Hepatocyte (in vitro differentiated cells): ENCODE data around the gene TMPRSS3. TPM values are rescaled to one million over a fixed set of nuclear protein-coding genes. Genes with fewer than 3 reads are reported as not detected.

Experiments used
- DNase-seq: peaks from one replicate; pipeline ENCODE4 v3.0.0-alpha.2; 2016; ENCODE audit warnings: low spot score
- H2AFZ ChIP-seq: fragments of 200-600 bp; sonication (generic); 2 replicates; pipeline ENCODE4 v1.6.0; 2016; ENCODE audit warnings: antibody characterized with exemption, mild to moderate bottlenecking
- H3K27ac ChIP-seq: fragments of 200-600 bp; sonication (generic); 2 replicates; pipeline ENCODE4 v1.5.1; 2016; ENCODE audit warnings: mild to moderate bottlenecking
- H3K27me3 ChIP-seq: fragments of 200-600 bp; sonication (generic); 2 replicates; pipeline ENCODE4 v1.6.1; 2016
- H3K36me3 ChIP-seq: fragments of 200-600 bp; sonication (generic); replicated peaks from 2 replicates; pipeline ENCODE4 v1.5.1; 2016; ENCODE audit warnings: low read depth; ENCODE audit not compliant: insufficient read depth
- H3K4me1 ChIP-seq: fragments of 200-600 bp; sonication (generic); 2 replicates; pipeline ENCODE4 v1.5.1; 2016; ENCODE audit warnings: mild to moderate bottlenecking, moderate library complexity; ENCODE audit not compliant: insufficient read depth
- H3K4me2 ChIP-seq: fragments of 200-600 bp; sonication (generic); 2 replicates; pipeline ENCODE4 v1.6.0; 2016
- H3K4me3 ChIP-seq: fragments of 200-600 bp; sonication (generic); 2 replicates; pipeline ENCODE4 v1.5.1; 2016; ENCODE audit warnings: mild to moderate bottlenecking
- H3K79me2 ChIP-seq: fragments of 200-600 bp; sonication (generic); 2 replicates; pipeline ENCODE4 v1.6.0; 2017; ENCODE audit warnings: mild to moderate bottlenecking
- H3K9me2 ChIP-seq: fragments of 200-600 bp; sonication (generic); replicated peaks from 2 replicates; pipeline ENCODE4 v1.6.0; 2017; ENCODE audit warnings: mild to moderate bottlenecking; ENCODE audit not compliant: insufficient read depth
- H3K9me3 ChIP-seq: fragments of 200-600 bp; sonication (generic); 2 replicates; pipeline ENCODE4 v1.5.1; 2016; ENCODE audit warnings: low read depth, mild to moderate bottlenecking
- H4K20me1 ChIP-seq: fragments of 200-600 bp; sonication (generic); 2 replicates; pipeline ENCODE4 v1.6.0; 2016; ENCODE audit warnings: mild to moderate bottlenecking; ENCODE audit not compliant: insufficient read depth, poor library complexity, severe bottlenecking
- EZH2 ChIP-seq: fragments of 200-600 bp; sonication (generic); IDR thresholded peaks from 2 replicates; pipeline ENCODE4 v1.6.1; 2016; ENCODE audit warnings: antibody characterized with exemption, mild to moderate bottlenecking, borderline replicate concordance
- EZH2phosphoT487 ChIP-seq: fragments of 200-600 bp; sonication (generic); IDR thresholded peaks from one replicate; pipeline ENCODE4 v1.6.1; 2018; ENCODE audit warnings: antibody characterized with exemption, mild to moderate bottlenecking, low read depth, moderate library complexity; ENCODE audit not compliant: unreplicated experiment, severe bottlenecking
- WGBS: methylation state at CpG from one replicate; pipeline ENCODE4 v1.1.6; 2016; ENCODE audit warnings: low lambda C conversion rate; ENCODE audit errors: missing lambda C conversion rate; 5-methylcytosine and 5-hydroxymethylcytosine counted together
- polyA plus RNA-seq: library from polyadenylated mRNA; unstranded; fragments of >200 nt; fragmentation: Nextera tagmentation; extraction: Ambion mirVana; gene quantifications from 2 replicates; pipeline ENCODE4 v1.2.1, GENCODE V29; 2016
- total RNA-seq: library from RNA; depleted of rRNA; stranded (reverse); fragments of >200 nt; gene quantifications from 2 replicates; pipeline ENCODE4 v1.2.3, GENCODE V29; 2014
- TF ChIP-seq, protein P1 (sequence below): fragments of 200-600 bp; sonication (generic); IDR thresholded peaks from 2 replicates; pipeline ENCODE4 v1.5.1; 2016; ENCODE audit warnings: antibody characterized with exemption, mild to moderate bottlenecking; ENCODE audit not compliant: poor library complexity

Gene TMPRSS3
- total and polyA plus RNA-seq, 2 experiments from 2014 or later, result 1.4 to 1.7 TPM

DNA sequence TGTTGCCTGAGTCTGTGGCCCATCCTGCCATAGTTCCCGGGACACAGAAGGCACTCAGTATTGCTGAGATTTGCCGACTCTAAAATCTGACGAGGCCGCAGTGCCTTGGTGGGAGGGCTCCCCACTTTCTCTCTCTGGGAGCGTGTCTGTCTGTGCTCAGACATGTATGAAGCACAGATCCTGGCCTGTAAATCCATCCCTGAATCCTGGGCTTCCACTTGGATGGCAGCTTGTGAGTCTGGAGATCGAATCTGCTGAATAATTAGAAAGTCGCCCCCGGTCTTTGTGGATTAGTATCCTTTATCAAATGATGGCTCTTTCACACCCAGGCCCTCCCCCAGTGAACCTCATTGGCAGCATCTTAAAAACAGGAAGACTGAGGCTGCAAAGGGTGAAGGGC lies 18.2 kb upstream of the TMPRSS3 start:
- H3K79me2 ChIP-seq, result no peaks in the 10 kb centered on the region
- no peaks in the 10 kb centered on the region for H4K20me1 ChIP-seq
- H3K36me3 ChIP-seq, result no peaks in the 10 kb centered on the region
- no peak overlapping the region for H3K4me3 ChIP-seq
- H3K9me3 ChIP-seq, result no peaks in the 10 kb centered on the region
- no peak overlapping the region for H2AFZ ChIP-seq
- no peak for DNase-seq
- WGBS, result 92% methylated on average over 8 of the region's 8 CpGs
- no peak overlapping the region for H3K27ac ChIP-seq
- no peaks in the 10 kb centered on the region for H3K4me1 ChIP-seq
- TF ChIP-seq EZH2 (no peak), EZH2phosphoT487 (no peak)
- TF ChIP-seq, protein P1, sequence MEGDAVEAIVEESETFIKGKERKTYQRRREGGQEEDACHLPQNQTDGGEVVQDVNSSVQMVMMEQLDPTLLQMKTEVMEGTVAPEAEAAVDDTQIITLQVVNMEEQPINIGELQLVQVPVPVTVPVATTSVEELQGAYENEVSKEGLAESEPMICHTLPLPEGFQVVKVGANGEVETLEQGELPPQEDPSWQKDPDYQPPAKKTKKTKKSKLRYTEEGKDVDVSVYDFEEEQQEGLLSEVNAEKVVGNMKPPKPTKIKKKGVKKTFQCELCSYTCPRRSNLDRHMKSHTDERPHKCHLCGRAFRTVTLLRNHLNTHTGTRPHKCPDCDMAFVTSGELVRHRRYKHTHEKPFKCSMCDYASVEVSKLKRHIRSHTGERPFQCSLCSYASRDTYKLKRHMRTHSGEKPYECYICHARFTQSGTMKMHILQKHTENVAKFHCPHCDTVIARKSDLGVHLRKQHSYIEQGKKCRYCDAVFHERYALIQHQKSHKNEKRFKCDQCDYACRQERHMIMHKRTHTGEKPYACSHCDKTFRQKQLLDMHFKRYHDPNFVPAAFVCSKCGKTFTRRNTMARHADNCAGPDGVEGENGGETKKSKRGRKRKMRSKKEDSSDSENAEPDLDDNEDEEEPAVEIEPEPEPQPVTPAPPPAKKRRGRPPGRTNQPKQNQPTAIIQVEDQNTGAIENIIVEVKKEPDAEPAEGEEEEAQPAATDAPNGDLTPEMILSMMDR, result no peak
- no peaks in the 10 kb centered on the region for H3K9me2 ChIP-seq
- H3K4me2 ChIP-seq, result no peak overlapping the region
- H3K27me3 ChIP-seq, result no peaks in the 10 kb centered on the region

DNA sequence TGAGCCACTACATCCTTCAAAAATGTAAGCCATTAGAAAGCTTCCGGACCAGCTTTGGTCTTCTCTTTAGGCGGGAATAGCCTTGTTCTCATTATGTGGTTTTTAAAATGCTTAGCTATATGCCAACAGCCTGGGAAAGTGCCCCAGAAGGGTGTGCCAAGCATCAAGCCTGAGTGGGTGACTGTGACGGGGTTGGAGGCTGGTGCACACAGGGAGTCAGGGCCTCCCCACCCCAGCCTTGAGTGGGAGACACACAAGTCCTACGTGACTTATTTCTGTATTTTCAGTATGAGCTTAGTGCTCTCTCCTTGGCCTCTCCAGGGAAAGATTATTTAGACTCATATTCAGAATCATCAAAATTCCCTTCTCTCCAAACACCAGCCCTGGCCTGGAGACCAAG lies 17.6 kb upstream of the TMPRSS3 start:
- Histone ChIP-seq H3K27me3 (no peaks in the 10 kb centered on the region), H3K9me2 (no peaks in the 10 kb centered on the region), H3K27ac (no peak overlapping the region), H2AFZ (no peak overlapping the region), H3K36me3 (no peaks in the 10 kb centered on the region), H3K79me2 (no peaks in the 10 kb centered on the region), H3K9me3 (no peaks in the 10 kb centered on the region), H4K20me1 (no peaks in the 10 kb centered on the region), H3K4me1 (no peaks in the 10 kb centered on the region), H3K4me3 (no peak overlapping the region), H3K4me2 (no peak overlapping the region)
- DNase-seq, result no peak
- no peak for TF ChIP-seq EZH2phosphoT487
- TF ChIP-seq, protein P1, result no peak
- no peak for TF ChIP-seq EZH2
- WGBS, result 89% methylated on average over 4 of the region's 4 CpGs

DNA sequence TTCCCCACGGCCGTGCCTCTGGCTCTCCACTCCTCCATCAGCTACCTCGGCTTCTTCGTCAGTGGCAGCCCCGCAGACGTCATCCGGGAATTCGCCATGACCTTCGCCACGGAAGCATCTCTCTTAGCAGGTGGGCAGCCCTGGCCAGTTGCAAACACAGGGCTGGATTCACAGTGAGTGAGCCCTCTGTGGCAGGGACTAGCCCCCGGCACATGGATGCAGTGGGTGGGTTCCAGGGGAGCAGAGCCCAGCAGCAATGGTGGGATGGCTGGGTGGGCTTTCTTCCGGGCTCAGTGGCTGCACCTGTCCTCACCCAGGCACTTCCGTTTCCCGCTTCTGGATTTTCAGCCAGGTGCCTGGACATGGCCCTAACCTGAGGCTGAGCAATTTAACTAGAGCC lies 17.2 kb upstream of the TMPRSS3 start:
- Histone ChIP-seq H3K79me2 (no peaks in the 10 kb centered on the region), H3K4me1 (no peaks in the 10 kb centered on the region), H3K4me3 (no peak overlapping the region), H3K36me3 (no peaks in the 10 kb centered on the region), H3K4me2 (no peak overlapping the region), H3K9me2 (no peaks in the 10 kb centered on the region), H2AFZ (no peak overlapping the region), H3K27ac (no peak overlapping the region), H3K9me3 (no peaks in the 10 kb centered on the region), H3K27me3 (no peaks in the 10 kb centered on the region), H4K20me1 (no peaks in the 10 kb centered on the region)
- TF ChIP-seq EZH2phosphoT487, result no peak
- no peak for TF ChIP-seq EZH2
- TF ChIP-seq, protein P1, result no peak
- no peak for DNase-seq
- 86% methylated on average over 14 of the region's 14 CpGs for whole genome bisulfite sequencing

DNA sequence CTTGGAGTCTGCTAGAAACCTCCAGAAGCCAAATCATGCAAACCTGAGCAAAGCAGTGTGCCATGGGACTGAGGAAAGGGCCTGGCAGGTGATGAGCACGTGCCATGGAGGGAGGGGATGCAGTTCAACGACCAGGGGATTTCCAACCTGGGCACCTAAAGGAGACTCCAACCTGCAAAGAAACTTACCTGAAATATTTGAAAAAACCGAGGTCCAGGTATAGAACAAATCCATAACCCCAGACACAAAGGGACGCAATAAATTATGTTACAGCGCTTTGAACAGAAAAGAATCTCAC lies 16.7 kb upstream of the TMPRSS3 start:
- H3K4me3 ChIP-seq, result no peak overlapping the region
- H3K9me2 ChIP-seq, result no peaks in the 10 kb centered on the region
- no peak for TF ChIP-seq EZH2phosphoT487
- no peak for TF ChIP-seq EZH2
- TF ChIP-seq, protein P1, result no peak
- no peaks in the 10 kb centered on the region for H3K36me3 ChIP-seq
- no peaks in the 10 kb centered on the region for H3K79me2 ChIP-seq
- no peaks in the 10 kb centered on the region for H4K20me1 ChIP-seq
- H3K4me2 ChIP-seq, result no peak overlapping the region
- no peak overlapping the region for H3K27ac ChIP-seq
- no peak overlapping the region for H2AFZ ChIP-seq
- 88% methylated on average over 5 of the region's 5 CpGs for WGBS
- H3K27me3 ChIP-seq, result no peaks in the 10 kb centered on the region
- no peaks in the 10 kb centered on the region for H3K9me3 ChIP-seq
- H3K4me1 ChIP-seq, result no peaks in the 10 kb centered on the region
- DNase-seq, result no peak
